ENCODE data around the gene CDC42SE2.
"Not testable (repeated sequence)": the region's sequence is repeated elsewhere in the genome, so short reads cannot be mapped to it uniquely, and the experiment has no call there.

The CDC42SE2 gene

GRCh38 chr5:131371835-131372234 is 108.0 kb downstream of the CDC42SE2 start:
- no peak for DNase-seq

GRCh38 chr5:131373265-131373664 is 109.4 kb downstream of the CDC42SE2 start:
- DNase-seq: no peak

- no peak for DNase-seq
Measured at GRCh38 chr5:131375351-131375750, 111.5 kb downstream of the CDC42SE2 start.

GRCh38 chr5:131377346-131377745 is 113.5 kb downstream of the CDC42SE2 start:
- no peak for DNase-seq

- no peak for DNase-seq
Measured at GRCh38 chr5:131377785-131378325, 114.0 kb downstream of the CDC42SE2 start.

- DNase-seq: no peak
Measured at GRCh38 chr5:131378721-131379541, 115.1 kb downstream of the CDC42SE2 start.

GRCh38 chr5:131379723-131380122 is 115.9 kb downstream of the CDC42SE2 start:
- no peak for DNase-seq

GRCh38 chr5:131380238-131380637 is 116.4 kb downstream of the CDC42SE2 start:
- DNase-seq: not testable (repeated sequence)

GRCh38 chr5:131381021-131381420 is 117.2 kb downstream of the CDC42SE2 start:
- no peak for DNase-seq

- no peak for DNase-seq
Measured at GRCh38 chr5:131381777-131382176, 117.9 kb downstream of the CDC42SE2 start.

- peak; percentile 1 for DNase-seq
Measured at GRCh38 chr5:131382407-131383395, 118.8 kb downstream of the CDC42SE2 start.

GRCh38 chr5:131384173-131384572 is 120.3 kb downstream of the CDC42SE2 start:
- DNase-seq: no peak

- DNase-seq: no peak
Measured at GRCh38 chr5:131384616-131385214, 120.9 kb downstream of the CDC42SE2 start.

GRCh38 chr5:131386124-131386523 is 122.3 kb downstream of the CDC42SE2 start:
- DNase-seq: no peak

- DNase-seq: no peak
Measured at GRCh38 chr5:131386779-131387178, 122.9 kb downstream of the CDC42SE2 start.

GRCh38 chr5:131387255-131387654 is 123.4 kb downstream of the CDC42SE2 start:
- DNase-seq: no peak

- DNase-seq: no peak
Measured at GRCh38 chr5:131389096-131389868, 125.4 kb downstream of the CDC42SE2 start.

GRCh38 chr5:131389869-131390265 is 126.0 kb downstream of the CDC42SE2 start:
- no peak for DNase-seq

GRCh38 chr5:131392466-131393095 is 128.7 kb downstream of the CDC42SE2 start:
- no peak for DNase-seq

- no peak for DNase-seq
Measured at GRCh38 chr5:131393498-131393968, 129.7 kb downstream of the CDC42SE2 start.

GRCh38 chr5:131394128-131394527 is 130.3 kb downstream of the CDC42SE2 start:
- DNase-seq: no peak

Data from NCI-H1105 treated with DMSO at 0.1 percent for 48 hours (cell line).